T1000 (cell line): ENCODE data around the gene MTX1.
"Not testable (repeated sequence)": the region's sequence is repeated elsewhere in the genome, so short reads cannot be mapped to it uniquely, and the experiment has no call there.

Experiments used
- DNase-seq: peaks from one replicate; lab custom pipeline; 2025; ENCODE audit warnings: mixed read lengths; lab: John Stamatoyannopoulos, UW

The MTX1 gene

GRCh38 chr1:155241069-155241679, 32.7 kb downstream of the MTX1 start:
- no peak for DNase-seq

DNA sequence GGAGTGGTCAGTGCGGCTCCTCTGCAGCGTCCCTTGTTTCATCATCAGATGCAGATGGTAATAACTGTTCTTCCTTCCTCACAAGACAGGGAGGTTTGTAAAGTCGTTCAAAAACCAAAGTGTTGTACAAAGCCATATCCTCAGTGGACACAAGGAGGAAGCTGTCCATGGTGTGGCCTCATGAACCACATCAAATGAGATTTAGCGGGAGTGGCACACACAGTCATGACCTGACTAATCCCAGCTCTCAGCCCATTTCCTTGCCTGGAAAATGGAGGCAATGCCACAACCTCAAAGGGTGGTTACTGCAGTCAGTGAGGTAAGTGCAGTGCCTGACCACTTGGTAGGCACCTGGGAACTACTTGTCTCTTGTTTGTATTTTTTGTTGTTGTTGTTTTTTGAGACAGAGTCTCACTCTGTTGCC, 33.4 kb downstream of the MTX1 start:
- DNase-seq: no peak

GRCh38 chr1:155242805-155243358, 34.4 kb downstream of the MTX1 start:
- DNase-seq: no peak

- peak; percentile 93 for DNase-seq
Observed at GRCh38 chr1:155244368-155245162, 36.1 kb downstream of the MTX1 start.

- no peak for DNase-seq
Observed at GRCh38 chr1:155245163-155245524, 36.6 kb downstream of the MTX1 start.

DNA sequence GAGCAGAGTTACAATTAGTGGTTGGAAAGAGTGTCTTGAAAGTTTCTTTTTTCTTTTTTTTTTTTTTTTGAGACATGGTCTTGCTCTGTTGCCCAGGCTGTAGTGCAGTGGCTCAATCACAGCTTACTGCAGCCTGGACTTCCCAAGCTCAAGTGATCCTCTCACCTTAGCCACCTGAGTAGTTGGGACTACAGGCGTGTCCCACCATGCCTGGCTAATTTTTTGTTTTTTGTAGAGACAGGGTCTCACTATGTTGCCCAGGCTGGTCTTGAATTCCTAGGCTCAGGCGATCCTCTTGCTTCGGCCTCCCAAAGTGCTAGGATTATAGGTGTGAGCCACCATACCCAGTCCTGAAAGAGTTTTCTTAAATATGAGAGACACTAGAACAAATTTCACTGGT, 38.3 kb downstream of the MTX1 start:
- not testable (repeated sequence) for DNase-seq

DNA sequence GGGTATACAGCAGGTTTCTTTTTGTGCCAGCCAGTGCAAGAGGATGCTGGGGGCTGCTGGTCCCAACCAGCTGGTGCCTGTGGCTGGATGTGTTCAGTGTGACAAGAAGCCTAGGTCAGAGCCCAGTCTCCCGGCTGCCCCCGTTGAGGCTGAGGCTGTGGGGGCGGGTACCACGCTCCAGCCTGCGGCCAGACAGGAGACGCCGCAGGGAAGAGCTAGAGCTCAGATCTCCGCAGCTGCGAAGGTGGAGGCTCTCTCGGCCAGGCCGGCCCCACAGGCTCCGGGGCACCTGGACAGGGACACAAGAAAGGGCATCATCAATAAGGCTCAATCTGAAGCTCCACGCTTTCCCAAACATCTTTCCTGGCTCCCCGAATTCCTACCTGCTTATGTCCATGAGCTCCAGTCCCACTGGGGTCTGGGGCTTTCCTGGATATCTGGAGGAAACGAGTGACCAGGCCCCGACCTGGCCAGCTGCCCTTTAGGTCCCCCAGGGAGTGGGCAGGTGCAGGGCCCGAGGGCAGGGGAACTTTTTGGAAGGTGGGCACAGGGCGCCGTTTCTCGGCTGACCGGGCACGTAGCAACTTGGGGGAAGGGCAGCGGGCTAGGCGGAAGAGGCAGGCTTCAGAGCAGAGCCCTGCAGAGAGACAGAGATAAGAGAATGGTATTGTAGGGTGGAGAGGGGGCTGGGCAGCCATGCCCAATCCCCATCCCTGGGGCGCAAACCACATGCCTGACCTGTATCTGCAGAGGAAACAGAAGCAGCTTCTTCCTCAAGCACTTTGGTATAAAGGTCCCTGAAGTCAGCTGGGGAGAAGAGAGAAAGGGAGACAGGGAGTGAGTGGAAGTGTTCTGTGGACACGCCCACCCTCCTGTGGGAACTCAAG, 39.4 kb downstream of the MTX1 start:
- no peak for DNase-seq

DNA sequence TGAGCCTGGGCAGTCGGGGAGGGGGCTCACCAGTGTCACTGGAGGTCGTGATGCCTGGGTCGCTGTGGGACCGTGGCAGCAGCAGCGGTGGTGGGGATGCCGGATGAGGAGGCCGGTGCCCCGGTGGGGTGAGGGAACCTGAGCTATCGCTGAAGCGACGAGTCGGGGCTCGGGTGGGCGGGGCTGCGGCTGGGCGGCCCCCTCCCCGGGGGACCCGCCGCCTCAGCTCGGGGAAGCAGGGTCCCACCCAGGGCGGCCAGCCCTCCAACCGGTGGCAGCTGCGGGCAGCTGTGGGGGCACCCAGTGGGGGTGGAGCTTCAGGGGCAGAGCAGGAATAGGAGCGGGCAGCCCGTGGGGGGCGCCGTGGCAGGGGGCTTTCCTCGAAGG, 41.7 kb downstream of the MTX1 start:
- no peak for DNase-seq

DNA sequence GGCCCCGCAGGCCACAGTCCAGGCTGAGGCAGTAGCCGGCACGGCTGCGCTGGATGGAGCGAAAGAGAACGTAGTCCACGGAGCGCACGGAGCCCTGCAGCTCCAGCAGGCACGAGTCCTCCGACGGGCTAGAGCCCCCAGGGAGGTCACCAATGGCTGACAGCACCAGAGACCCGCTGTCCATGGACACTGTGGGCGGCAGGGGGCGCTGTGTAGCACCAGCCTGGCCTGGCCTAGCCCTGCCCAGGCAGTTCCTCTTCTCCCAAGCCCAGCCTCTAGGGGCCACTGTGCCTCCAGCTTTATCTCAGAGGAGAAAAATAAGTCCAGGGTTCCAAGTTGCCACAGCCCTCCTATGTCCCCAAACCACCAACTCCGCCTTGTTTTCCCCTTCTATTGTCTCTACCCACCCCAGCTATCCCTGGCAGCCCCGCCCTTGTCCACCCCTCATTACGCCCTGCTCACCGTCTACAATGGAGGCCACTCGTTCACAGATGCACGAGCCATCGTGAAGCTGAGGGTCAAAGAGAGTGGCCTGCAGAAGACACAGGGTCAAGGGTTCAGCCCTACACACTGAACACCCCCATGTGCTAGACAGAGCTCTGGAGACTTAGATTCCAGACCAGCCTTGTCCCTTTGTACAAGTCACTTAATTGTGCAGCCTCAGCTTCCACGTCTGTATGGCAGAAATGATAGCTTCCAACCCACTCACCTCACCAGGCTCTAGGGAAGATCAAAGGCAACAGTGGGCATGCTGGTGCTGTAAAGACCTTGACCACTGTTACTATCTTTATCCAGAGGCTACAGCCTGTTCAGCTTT, 42.3 kb downstream of the MTX1 start:
- DNase-seq: peak; percentile 85

DNA sequence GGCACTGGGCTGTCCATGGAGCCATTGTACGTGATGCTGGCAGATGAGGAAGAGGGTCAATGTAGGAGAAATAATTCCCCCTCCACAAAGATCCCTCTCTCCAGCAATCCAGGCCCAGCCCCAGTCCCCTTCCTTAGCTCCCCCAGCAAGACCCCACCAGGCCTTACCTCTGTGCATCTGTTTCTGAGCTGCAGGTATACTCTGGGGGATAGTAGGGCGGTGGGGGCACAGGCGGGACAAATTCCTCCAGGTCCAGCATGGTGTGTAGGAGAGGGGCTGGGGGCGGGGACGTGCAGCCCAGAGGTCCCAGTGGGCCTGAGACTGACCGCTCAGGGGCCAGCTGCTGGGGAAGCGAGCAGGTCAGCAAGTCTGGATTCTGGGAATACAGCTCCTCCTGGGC, 43.1 kb downstream of the MTX1 start:
- no peak for DNase-seq

DNA sequence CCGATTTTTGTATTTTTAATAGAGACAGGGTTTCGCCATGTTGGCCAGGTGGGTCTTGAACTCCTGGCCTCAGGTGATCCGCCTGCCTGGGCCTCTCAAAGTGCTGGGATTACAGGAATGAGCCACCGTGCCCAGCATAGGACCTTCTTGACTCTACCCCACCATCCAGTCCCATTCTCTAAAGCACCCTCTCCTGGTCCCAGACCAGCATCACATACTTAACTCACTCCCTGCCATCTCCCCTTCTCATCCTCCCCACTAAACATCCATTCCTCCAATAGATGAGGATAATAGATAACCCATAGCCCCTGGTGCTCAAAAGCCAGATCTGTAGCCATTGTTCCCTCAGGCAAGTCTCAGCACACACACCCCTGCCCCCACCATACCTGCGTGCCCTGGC, 44.7 kb downstream of the MTX1 start:
- DNase-seq: no peak

- DNase-seq: no peak
Observed at GRCh38 chr1:155253797-155254196, 45.3 kb downstream of the MTX1 start.

- DNase-seq: no peak
Observed at GRCh38 chr1:155254228-155254713, 45.8 kb downstream of the MTX1 start.

- DNase-seq: no peak
Observed at GRCh38 chr1:155254714-155255242, 46.3 kb downstream of the MTX1 start.

- peak; percentile 74 for DNase-seq
Observed at GRCh38 chr1:155255243-155256007, 46.9 kb downstream of the MTX1 start, which contains the start of gene ENTREP3. ENTREP3 (minus strand) TSS chr1:155255483; CDS start chr1:155254877, 606 bp downstream.

DNA sequence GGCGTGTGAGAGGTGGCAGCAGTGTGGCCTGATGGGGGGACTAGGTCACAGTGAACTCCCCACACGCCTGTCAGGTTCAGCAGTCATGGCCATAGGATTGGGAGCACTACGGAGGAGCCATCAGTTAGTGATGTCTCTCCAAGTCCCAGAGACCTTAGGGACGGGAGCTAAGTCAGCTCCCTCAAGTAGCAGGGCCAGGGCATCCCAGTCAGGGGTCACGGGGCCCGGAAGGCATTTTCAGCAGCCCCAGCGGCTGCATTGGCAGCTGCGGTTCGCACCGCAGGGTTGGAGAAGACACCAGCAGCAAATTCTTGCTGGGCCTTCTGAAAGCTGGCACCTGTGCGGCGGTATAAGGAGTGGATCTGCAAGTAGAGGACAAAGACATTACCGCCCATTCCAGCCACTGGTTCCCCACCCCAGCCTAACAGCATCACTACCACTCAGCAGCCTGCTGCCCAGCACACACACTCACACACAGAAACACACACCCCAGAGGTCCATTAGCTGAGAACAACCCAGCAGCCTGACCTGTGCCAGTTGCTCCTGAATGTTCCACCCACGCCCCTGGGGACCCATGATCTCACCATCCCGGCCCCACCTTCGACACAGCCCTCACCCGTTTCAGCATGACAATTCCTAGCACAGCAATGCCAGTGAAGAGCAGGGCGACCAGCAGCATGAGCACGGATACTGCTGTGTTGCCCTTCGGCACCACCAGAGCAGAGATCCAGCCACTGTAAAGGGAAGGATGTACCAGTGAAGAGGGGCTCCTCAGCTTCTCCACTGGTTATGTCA, 47.8 kb downstream of the MTX1 start:
- no peak for DNase-seq

GRCh38 chr1:155260276-155260675, 51.8 kb downstream of the MTX1 start:
- DNase-seq: no peak

- DNase-seq: no peak
Observed at GRCh38 chr1:155261493-155261851, 53.0 kb downstream of the MTX1 start.
